ENCODE measurements around the gene PTPRN2. TPM values are rescaled to one million over a fixed set of nuclear protein-coding genes. Genes with fewer than 3 reads are reported as not detected.
A peak's percentile ranks its signal among the peaks of the same experiment; 100 is the strongest.

Gene PTPRN2
- total and polyA plus RNA-seq, 7 donors: 0.47 to 0.82 (median 0.51) TPM

GRCh38 chr7:158289761-158290523, 297.7 kb downstream of the PTPRN2 start:
- no peak for TF ChIP-seq CTCF (IDR thresholded peaks at IDR 0.05)
- intact Hi-C loops (cut with DNase I): no loop called here
- WGBS, 3 donors: 87 to 94% (median 88%) methylated on average over 5 of the region's 5 CpGs
- DNase-seq (peak in 1 of 2 donors; percentile 26), ATAC-seq (no peak)
- Histone ChIP-seq H3K9me3 (peaks cover 27% of the 10 kb centered on the region), H3K36me3 (ENCODE audit: insufficient read depth in 1 of 2, low read depth in 1 of 2) (no peaks in the 10 kb centered on the region), H3K27me3 (ENCODE audit: insufficient read depth in 3 of 3, low read length in 2 of 3) (peaks cover 0 to 2% (median 0%) of the 10 kb centered on the region in 3 donors), H3K27ac (no peak overlapping the region), H3K4me1 (no peaks in the 10 kb centered on the region), H3K4me3 (no peak overlapping the region)

GRCh38 chr7:158289231-158289630, 298.4 kb downstream of the PTPRN2 start:
- Histone ChIP-seq H3K27me3 (ENCODE audit: insufficient read depth in 3 of 3, low read length in 2 of 3) (peaks cover 0 to 2% (median 0%) of the 10 kb centered on the region in 3 donors), H3K4me3 (no peak overlapping the region), H3K36me3 (ENCODE audit: insufficient read depth in 1 of 2, low read depth in 1 of 2) (no peaks in the 10 kb centered on the region), H3K27ac (no peak overlapping the region), H3K4me1 (no peaks in the 10 kb centered on the region), H3K9me3 (peaks cover 27% of the 10 kb centered on the region)
- ATAC-seq: no peak
- TF ChIP-seq CTCF (IDR thresholded peaks at IDR 0.05): no peak
- DNase-seq: no peak
- intact Hi-C loops (cut with DNase I): no loop called here
- WGBS, 3 donors: 93 to 96% (median 96%) methylated on average over 2 of the region's 2 CpGs

- H3K27me3 ChIP-seq (ENCODE audit: insufficient read depth in 3 of 3, low read length in 2 of 3): peaks cover 0 to 2% (median 0%) of the 10 kb centered on the region in 3 donors
- 81 to 89% (median 85%) methylated on average over 2 of the region's 2 CpGs for WGBS, 3 donors
- ATAC-seq: no peak
- H3K36me3 ChIP-seq (ENCODE audit: insufficient read depth in 1 of 2, low read depth in 1 of 2): no peaks in the 10 kb centered on the region
- peaks cover 27% of the 10 kb centered on the region for H3K9me3 ChIP-seq
- no peak overlapping the region for H3K4me3 ChIP-seq
- intact Hi-C loops (cut with DNase I): no loop called here
- TF ChIP-seq CTCF (IDR thresholded peaks at IDR 0.05): no peak
- no peak overlapping the region for H3K27ac ChIP-seq
- no peaks in the 10 kb centered on the region for H3K4me1 ChIP-seq
- DNase-seq: no peak
These were observed 301.4 kb downstream of the PTPRN2 start for GRCh38 chr7:158286210-158286609.

- peaks cover 0 to 2% (median 0%) of the 10 kb centered on the region in 3 donors for H3K27me3 ChIP-seq (ENCODE audit: insufficient read depth in 3 of 3, low read length in 2 of 3)
- TF ChIP-seq CTCF (IDR thresholded peaks at IDR 0.05): no peak
- no peak overlapping the region for H3K27ac ChIP-seq
- 87 to 92% (median 91%) methylated on average over 9 of the region's 9 CpGs for WGBS, 3 donors
- H3K9me3 ChIP-seq: peaks cover 27% of the 10 kb centered on the region
- intact Hi-C loops (cut with DNase I): no loop called here
- H3K4me1 ChIP-seq: no peaks in the 10 kb centered on the region
- DNase-seq: peak in 1 of 2 donors; percentile 14
- H3K36me3 ChIP-seq (ENCODE audit: insufficient read depth in 1 of 2, low read depth in 1 of 2): no peaks in the 10 kb centered on the region
- no peak for ATAC-seq
- H3K4me3 ChIP-seq: no peak overlapping the region
These were observed 302.2 kb downstream of the PTPRN2 start for GRCh38 chr7:158285383-158285770.

All from psoas muscle (tissue), 8 donors.